ENCODE results near the gene MORN1. TPM values are rescaled to one million over a fixed set of nuclear protein-coding genes. Genes with fewer than 3 reads are reported as not detected.

MORN1 gene
- total and polyA plus RNA-seq, 2 of the 8 experiments (the other 6 are each of a cell fraction or from before 2014, with no cell fraction given), result 5.0 to 9.1 TPM

- Histone ChIP-seq H3K56ac (replicated peaks; ENCODE audit: insufficient read length, low read depth, low read length) (no peak overlapping the region), H3K4ac (replicated peaks; ENCODE audit: insufficient read length, low read depth, low read length) (no peak overlapping the region), H2BK12ac (ENCODE audit: low read depth, low read length) (peak overlapping the region; percentile 27; the same call in 1 of the 2 replicates), H3K18ac (ENCODE audit: extremely low read depth, low read length) (no peak overlapping the region), H3K36me3 (ENCODE audit: control insufficient read depth in 2 of 4, insufficient read depth in 4 of 4, low read length in 3 of 4) (no peaks in the 10 kb centered on the region), H3K27ac (ENCODE audit: low read depth, low read length) (no peak overlapping the region), H3K23me2 (ENCODE audit: low read depth, low read length) (no peaks in the 10 kb centered on the region), H3K27me3 (replicated peaks in 1 of 4; ENCODE audit: control insufficient read depth in 3 of 4, extremely low read depth in 1 of 4, insufficient read depth in 3 of 4, low read length in 3 of 4) (no peaks in the 10 kb centered on the region), H2BK20ac (ENCODE audit: low read length) (no peak overlapping the region), H2BK120ac (replicated peaks; ENCODE audit: low read depth, low read length) (no peak overlapping the region), H3K14ac (ENCODE audit: insufficient read length) (no peak overlapping the region), H3K79me2 (ENCODE audit: control insufficient read depth in 1 of 2, insufficient read depth in 2 of 2, low read length in 2 of 2) (no peaks in the 10 kb centered on the region), H2AK5ac (ENCODE audit: low read depth, low read length) (no peak overlapping the region), H4K20me1 (replicated peaks in 1 of 2; ENCODE audit: control insufficient read depth in 1 of 2, insufficient read depth in 2 of 2, low read length in 2 of 2) (peaks cover 0 to 3% of the 10 kb centered on the region in 2 experiments), H3K79me1 (ENCODE audit: low read depth, low read length) (no peaks in the 10 kb centered on the region), H2BK5ac (ENCODE audit: low read depth, low read length) (no peak overlapping the region), H4K91ac (replicated peaks; ENCODE audit: insufficient read length, low read length) (no peak overlapping the region), H3K9ac (replicated peaks in 1 of 4; ENCODE audit: extremely low read depth in 1 of 4, low read depth in 3 of 4, low read length in 3 of 4) (0 out of 7 replicates have a peak overlapping the region, but pooled peaks of 1 of the 4 experiments have one; percentile 18), H3K4me2 (ENCODE audit: insufficient read depth in 1 of 2, low read depth in 2 of 2, low read length in 2 of 2) (no peak overlapping the region), H4K5ac (ENCODE audit: insufficient read length, low read depth, low read length) (no peak overlapping the region), H2BK15ac (ENCODE audit: low read length) (no peak overlapping the region), H3K4me3 (ENCODE audit: extremely low read depth in 1 of 4, insufficient read depth in 2 of 4, low read depth in 3 of 4, low read length in 4 of 4) (no peak overlapping the region), H3K23ac (ENCODE audit: insufficient read length) (no peak overlapping the region), H2AFZ (ENCODE audit: low read length) (no peak overlapping the region), H3K4me1 (replicated peaks in 1 of 4; ENCODE audit: control insufficient read depth in 3 of 4, insufficient read depth in 4 of 4, low read length in 3 of 4) (no peaks in the 10 kb centered on the region), H4K8ac (ENCODE audit: extremely low read depth, insufficient read depth, low read length) (peak overlapping the region; percentile 65; the same call in 1 of the 2 replicates), H3K9me3 (ENCODE audit: insufficient read depth in 2 of 2, low read depth in 1 of 2, low read length in 1 of 2) (no peaks in the 10 kb centered on the region)
- ChIA-PET POLR2A (ENCODE audit: partially characterized antibody) (no interaction called here), CTCF (ENCODE audit: partially characterized antibody) (interaction anchor here (0.9 kb wide), 1 partner anchor 13 kb away, joined by 3 read pairs; no protein-coding TSS in a partner anchor)
- DNase-seq (ENCODE audit: low read depth in 1 of 2, low spot score in 2 of 2), result no peak
- TF ChIP-seq SIN3A (conservative IDR thresholded peaks at IDR 0.05 in 1 of 2, IDR thresholded peaks at IDR 0.05 in 1 of 2; ENCODE audit: low read depth in 1 of 2, low read length in 2 of 2) (no peak), TEAD4 (IDR thresholded peaks at IDR 0.05; ENCODE audit: low read depth, low read length) (no peak), FOSL1 (IDR thresholded peaks at IDR 0.05; ENCODE audit: insufficient read depth, low read depth, low read length) (no peak), SP1 (IDR thresholded peaks at IDR 0.05; ENCODE audit: low read depth, low read length) (no peak)
- TF ChIP-seq, protein P1, sequence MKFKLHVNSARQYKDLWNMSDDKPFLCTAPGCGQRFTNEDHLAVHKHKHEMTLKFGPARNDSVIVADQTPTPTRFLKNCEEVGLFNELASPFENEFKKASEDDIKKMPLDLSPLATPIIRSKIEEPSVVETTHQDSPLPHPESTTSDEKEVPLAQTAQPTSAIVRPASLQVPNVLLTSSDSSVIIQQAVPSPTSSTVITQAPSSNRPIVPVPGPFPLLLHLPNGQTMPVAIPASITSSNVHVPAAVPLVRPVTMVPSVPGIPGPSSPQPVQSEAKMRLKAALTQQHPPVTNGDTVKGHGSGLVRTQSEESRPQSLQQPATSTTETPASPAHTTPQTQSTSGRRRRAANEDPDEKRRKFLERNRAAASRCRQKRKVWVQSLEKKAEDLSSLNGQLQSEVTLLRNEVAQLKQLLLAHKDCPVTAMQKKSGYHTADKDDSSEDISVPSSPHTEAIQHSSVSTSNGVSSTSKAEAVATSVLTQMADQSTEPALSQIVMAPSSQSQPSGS (IDR thresholded peaks at IDR 0.05; ENCODE audit: low read length), result no peak
- 94% methylated on average over 48 of the region's 59 CpGs; no CpG with 5 or more reads in 1 of the 2 experiments for WGBS, 2 experiments (ENCODE audit: extremely low coverage in 1 of 2, insufficient coverage in 1 of 2, insufficient read length in 1 of 2, insufficient replicate concordance in 2 of 2, low coverage in 1 of 2, low lambda C conversion rate in 2 of 2, missing lambda C conversion rate in 1 of 2)
- FAIRE-seq, result no peak
Measured at GRCh38 chr1:2348346-2349325, 42.7 kb downstream of the MORN1 start.

Measured in H1 (cell line).